ENCODE measurements around the gene NRG3.

NRG3 gene

GRCh38 chr10:81877596-81877995, 2.6 kb downstream of the NRG3 start:
- no peak for DNase-seq (ENCODE audit: low read depth, low spot score)
- H3K4me3 ChIP-seq (ENCODE audit: low read depth, low read length): no peak overlapping the region
- no peak for TF ChIP-seq CTCF (IDR thresholded peaks at IDR 0.05; ENCODE audit: low read depth, low read length)
- in situ Hi-C loops (cut with HindIII; ENCODE audit: low sequenced_read_pairs): no loop called here

- DNase-seq (ENCODE audit: low read depth, low spot score): no peak
- H3K4me3 ChIP-seq (ENCODE audit: low read depth, low read length): no peak overlapping the region
- in situ Hi-C loops (cut with HindIII; ENCODE audit: low sequenced_read_pairs): no loop called here
- no peak for TF ChIP-seq CTCF (IDR thresholded peaks at IDR 0.05; ENCODE audit: low read depth, low read length)
Observed at GRCh38 chr10:81882011-81882410, 7.0 kb downstream of the NRG3 start.

GRCh38 chr10:81884856-81885255, 9.9 kb downstream of the NRG3 start:
- H3K4me3 ChIP-seq (ENCODE audit: low read depth, low read length): no peak overlapping the region
- in situ Hi-C loops (cut with HindIII; ENCODE audit: low sequenced_read_pairs): no loop called here
- TF ChIP-seq CTCF (IDR thresholded peaks at IDR 0.05; ENCODE audit: low read depth, low read length): no peak
- DNase-seq (ENCODE audit: low read depth, low spot score): no peak

- in situ Hi-C loops (cut with HindIII; ENCODE audit: low sequenced_read_pairs): no loop called here
- no peak for DNase-seq (ENCODE audit: low read depth, low spot score)
- no peak overlapping the region for H3K4me3 ChIP-seq (ENCODE audit: low read depth, low read length)
- no peak for TF ChIP-seq CTCF (IDR thresholded peaks at IDR 0.05; ENCODE audit: low read depth, low read length)
Observed at GRCh38 chr10:81885491-81885890, 10.5 kb downstream of the NRG3 start.

GRCh38 chr10:81886939-81887338, 11.9 kb downstream of the NRG3 start:
- in situ Hi-C loops (cut with HindIII; ENCODE audit: low sequenced_read_pairs): no loop called here
- no peak for DNase-seq (ENCODE audit: low read depth, low spot score)
- TF ChIP-seq CTCF (IDR thresholded peaks at IDR 0.05; ENCODE audit: low read depth, low read length): no peak
- H3K4me3 ChIP-seq (ENCODE audit: low read depth, low read length): no peak overlapping the region

- no peak for DNase-seq (ENCODE audit: low read depth, low spot score)
- in situ Hi-C loops (cut with HindIII; ENCODE audit: low sequenced_read_pairs): no loop called here
- TF ChIP-seq CTCF (IDR thresholded peaks at IDR 0.05; ENCODE audit: low read depth, low read length): no peak
- no peak overlapping the region for H3K4me3 ChIP-seq (ENCODE audit: low read depth, low read length)
Observed at GRCh38 chr10:81889181-81889769, 14.3 kb downstream of the NRG3 start.

- in situ Hi-C loops (cut with HindIII; ENCODE audit: low sequenced_read_pairs): no loop called here
Observed at GRCh38 chr10:81894616-81895015, 19.6 kb downstream of the NRG3 start.

More at GRCh38 chr10:81894616-81895015, 19.6 kb downstream of the NRG3 start:
- DNase-seq (ENCODE audit: low read depth, low spot score): no peak
- H3K4me3 ChIP-seq (ENCODE audit: low read depth, low read length): no peak overlapping the region
- no peak for TF ChIP-seq CTCF (IDR thresholded peaks at IDR 0.05; ENCODE audit: low read depth, low read length)
